Measurements from ENCODE around the gene ATP13A1.
"Not testable (repeated sequence)": the region's sequence is repeated elsewhere in the genome, so short reads cannot be mapped to it uniquely, and the experiment has no call there.

Gene ATP13A1

DNA sequence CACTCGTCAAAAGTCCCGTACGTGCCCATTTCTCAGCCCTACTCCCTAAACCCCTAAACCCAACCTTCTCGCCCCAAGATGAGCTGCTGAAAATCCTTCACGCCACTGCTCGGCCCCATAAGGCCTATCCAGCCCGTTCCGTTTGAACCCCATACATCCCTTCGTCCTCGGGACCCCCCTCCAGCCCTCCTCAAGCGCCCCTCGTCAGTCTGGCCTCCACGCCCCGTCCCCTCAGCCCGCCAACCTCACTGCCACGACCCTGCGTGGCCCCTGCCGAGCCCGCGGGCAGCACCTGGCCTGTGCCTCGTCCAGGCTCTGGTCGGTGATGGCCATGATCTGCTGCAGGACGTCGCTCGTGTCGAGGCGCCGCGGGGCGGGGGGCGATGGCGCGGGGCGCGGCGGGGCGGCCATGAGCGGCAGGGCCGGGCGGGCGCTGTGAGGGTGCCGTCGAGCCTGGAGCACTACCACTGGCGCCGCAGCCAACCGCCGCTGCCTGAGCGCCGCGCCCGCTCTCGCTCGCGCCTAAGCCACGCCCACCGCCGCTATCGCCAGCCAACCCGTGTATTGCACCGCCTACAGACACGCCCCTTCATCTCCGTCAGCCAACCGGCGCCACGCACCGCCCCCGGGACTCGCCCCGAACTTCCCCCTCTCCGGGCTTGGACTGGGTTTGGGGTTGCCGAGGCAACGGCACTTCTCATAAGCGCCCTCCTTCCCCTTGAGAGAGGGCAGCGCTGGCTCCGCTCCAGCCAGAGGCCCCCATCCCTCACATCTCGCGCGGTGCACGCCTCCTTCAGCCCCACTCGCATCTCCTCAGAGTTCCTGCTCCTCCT lies 45.0 kb downstream of the ATP13A1 start, which contains the start of gene PBX4:
TSS of gene PBX4 (minus strand) at position 469 of the 833 bp plus-strand sequence. CDS start at position 411, 58 bp downstream.
- DNase-seq, result peak; percentile 95

DNA sequence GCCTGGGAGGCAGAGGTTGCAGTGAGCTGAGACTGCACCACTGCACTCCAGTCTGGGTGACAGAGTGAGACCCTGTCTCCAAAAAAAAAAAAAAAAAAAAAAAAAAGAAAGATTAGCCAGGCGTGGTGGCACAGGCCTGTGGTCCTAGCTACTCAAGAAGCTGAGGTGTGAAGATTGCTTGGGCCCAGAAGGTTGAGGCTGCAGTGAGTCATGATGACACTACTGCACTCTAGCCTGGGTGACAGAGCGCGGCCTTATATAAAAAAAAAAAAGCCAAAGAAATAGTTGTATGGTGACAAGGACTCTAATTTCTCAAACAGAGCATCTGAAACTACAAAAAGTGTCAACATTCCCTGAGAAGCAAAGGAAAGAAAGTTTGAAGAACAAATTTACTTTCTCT lies 48.4 kb downstream of the ATP13A1 start:
- DNase-seq, result no peak

DNA sequence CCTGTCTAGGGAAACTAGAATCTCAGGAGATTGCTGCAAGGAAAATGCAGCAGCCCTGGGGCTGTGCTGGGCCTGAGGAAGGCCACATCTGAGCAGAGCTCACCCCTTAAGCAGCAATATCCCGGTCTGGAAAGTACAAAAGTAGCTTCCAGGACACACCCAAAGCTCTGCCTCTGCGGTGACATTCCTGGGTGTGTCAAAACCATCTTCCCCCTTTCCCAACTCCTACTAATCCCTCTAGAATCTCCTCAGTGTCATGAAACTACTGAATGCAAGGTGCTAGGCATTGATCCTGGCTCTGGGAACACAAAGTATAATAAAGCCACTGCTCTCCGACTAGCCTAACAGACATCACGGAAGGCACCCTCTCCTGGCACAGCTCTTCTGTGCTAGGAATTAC lies 50.0 kb downstream of the ATP13A1 start:
- DNase-seq, result no peak

DNA sequence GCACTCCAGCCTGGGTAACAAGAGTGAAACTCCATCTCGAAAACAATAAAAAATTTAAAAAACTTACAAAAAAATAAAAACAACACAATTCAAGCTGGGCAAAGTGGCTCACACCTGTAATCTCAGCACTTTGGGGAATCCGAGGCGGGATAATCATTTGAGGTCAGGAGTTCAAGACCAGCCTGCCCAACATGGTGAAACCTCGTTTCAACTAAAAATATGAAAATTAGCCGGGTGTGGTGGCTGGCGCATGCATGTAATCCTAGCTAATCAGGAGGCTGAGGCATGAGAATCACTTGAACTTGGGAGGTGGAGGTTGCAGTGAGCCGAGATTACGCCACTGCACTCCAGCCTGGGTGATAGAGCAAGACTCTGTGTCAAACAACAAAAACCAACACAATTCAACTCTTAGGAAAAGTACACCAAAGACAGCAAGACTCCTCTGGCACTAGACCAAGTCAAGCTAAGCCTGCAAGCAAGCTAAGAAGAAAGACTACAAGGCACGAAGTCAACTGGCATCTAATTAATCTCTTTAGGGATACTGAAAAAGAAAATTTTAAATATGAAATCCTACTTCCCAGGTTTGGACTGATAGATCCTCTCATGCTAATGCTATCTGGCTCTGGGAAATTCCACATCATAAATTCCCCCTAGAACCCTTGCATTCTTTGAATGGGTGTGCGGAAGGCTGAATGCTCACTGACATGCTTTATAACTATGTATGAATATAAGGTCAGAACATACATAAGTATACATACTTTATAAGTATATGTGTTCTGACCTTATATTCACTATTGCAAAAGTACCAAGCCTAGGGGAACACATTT lies 52.9 kb downstream of the ATP13A1 start:
- DNase-seq, result no peak

DNA sequence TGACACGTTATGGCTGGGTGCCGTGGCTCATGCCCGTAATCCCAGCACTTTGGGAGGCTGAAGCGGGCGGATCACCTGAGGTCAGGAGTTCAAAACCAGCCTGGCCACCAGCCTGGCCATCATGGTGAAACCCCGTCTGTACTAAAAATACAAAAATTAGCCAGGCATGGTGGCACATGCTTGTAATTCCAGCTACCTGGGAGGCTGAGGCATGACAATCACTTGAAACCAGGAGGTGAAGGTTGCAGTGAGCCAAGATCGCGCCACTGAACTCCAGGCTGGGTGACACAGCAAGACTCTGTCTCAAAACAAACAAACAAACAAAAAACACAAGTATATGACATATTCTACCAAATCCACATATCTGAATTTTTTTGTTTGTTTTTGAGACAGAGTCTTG lies 56.8 kb downstream of the ATP13A1 start:
- not testable (repeated sequence) for DNase-seq

DNA sequence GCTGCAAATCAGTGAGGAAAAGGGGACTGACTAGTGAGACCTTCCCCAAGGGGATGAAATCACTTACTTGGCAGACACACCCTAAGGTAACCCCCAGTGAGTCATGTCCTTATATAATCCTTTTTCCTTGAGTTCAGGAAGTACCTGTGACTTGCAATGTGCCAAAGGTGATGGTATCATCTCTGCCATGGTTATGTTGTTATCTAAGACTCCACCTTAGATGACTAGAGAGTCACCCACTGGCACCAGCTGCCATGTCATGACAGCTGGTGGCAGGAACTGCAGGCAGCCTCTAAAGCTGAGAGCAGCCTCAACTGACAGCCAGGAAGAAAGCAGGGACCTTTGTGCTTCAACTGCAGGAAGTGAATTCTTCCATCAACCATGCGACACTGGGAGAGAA lies 57.5 kb downstream of the ATP13A1 start:
- no peak for DNase-seq

DNA sequence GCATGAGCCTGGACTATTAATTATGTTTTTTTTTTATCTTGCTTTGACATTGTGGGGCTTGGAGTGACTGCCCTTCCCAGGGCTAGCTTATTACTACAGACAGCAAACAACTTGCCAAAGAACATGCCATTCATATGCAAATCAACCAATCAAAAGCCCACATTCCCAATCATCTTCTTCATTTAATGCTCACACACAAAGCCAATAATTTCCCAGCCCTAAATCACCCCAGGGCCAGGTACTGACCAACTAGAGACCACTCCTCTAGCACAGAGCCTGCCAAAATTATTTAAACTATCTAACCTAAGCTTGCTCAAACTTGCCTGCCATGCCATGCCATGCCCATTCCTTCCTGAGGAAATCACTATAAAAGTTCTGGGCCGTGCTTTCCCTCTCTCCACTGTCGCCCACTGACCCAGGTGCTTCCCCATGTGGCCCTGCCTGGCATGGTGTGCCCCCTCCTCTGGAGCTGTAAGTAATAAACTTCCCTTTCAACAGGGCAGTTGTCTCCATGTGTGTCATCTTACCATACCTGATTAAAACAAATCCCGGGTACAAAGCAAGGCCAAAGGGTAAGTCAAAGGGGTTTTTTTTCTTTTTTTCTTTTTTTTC lies 60.7 kb downstream of the ATP13A1 start:
- no peak for DNase-seq

DNA sequence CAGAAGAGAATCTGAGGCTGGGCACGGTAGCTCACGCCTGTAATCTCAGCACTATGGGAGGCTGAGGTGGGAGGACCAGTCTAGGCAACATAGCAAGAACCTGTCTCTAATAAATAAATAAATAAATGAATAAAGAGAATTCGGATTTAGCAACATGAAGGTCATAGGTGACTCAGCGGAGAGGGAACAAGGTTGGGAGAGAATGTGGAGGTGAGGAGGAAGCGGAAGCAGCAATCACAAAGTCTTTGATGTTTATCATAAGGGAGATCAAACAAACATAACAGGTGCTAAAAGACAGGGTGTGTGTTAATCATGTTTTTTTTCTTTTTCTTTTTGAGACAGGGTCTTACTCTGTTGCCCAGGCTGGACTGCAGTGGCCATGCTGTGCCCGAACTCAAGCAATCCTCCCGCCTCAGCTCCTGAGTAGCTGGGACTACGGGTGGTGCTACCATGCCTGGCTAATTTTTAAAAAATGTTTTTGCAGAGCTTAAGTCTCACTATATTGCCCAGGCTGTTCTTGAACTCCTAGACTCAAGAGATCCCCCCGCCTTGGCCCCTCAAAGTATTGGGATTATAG lies 61.3 kb downstream of the ATP13A1 start:
- no peak for DNase-seq

DNA sequence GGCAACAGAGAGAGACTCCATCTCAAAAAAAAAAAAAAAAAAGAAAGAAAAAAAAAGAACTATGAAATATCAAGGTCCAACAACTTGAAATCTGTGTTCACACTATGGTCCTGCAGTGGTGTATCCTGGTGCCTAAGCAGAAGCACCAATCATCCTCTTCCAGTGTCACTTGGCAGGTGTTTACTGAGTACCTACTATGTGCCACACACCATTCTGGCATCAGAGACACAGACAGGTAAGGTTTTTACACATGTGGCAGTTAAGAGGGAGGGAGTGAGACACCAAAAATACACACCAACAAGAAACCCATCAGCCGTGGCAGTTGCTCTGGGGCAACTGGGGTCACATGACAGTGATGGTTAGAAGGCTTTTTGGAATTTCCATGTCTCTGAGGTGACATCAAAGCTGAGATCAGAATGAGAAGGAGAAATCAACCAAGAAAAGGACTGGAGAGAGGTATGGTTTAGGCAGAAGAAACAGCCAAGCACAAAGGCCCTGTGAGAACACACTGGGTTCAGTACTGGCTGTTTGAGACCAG lies 62.6 kb downstream of the ATP13A1 start:
- no peak for DNase-seq

DNA sequence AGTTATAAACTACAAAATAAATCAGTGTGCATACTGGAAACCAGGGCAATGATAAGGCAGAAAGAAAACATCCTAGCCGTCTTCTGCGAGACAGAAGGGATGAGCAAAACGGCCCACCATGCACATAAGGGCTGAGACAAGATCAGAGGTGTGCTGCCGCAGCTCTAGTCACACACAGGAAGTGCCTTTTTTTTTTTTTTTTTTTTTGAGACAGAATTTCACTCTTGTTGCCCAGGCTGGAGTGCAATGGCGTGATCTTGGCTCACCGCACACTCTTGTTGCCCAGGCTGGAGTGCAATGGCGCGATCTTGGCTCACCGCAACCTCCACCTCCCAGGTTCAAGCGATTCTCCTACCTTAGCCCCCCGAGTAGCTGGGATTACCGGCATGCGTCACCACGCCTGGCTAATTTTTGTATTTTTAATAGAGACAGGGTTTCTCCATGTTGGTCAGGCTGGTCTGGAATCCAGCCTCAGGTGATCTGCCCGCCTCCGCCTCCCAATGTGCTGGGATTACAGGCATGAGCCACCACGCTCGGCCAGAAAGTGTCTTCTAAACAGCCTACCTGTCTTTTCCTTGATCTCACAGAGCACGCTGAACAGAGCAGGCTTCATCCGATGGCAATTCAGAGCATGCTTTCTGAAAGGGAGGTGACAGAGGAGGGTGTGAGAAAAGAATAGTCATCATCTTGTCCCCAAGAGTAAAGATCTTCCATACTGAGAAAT lies 64.6 kb downstream of the ATP13A1 start:
- not testable (repeated sequence) for DNase-seq

DNA sequence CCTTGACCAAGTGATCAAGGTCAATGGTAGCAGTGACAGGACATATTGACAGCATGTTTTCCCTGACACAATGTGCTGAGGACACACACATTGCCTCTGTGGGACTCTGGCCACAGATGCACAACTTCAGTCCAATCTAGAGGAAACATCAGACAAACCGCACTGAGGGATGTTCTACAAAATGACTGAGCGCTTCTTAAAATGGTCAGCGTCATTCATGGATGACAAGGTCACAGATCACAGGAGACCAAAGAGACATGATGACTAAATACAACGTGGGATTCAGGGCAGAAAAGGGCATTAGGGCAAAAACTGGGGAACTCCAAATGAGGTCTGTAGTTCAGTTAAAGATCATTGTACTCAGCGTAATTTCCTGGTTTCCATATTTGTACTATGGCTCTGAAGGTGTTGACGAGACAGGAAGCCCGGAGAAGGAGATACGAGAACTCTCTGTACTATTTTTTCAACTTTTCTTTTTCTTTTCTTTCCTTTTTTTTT lies 65.6 kb downstream of the ATP13A1 start:
- no peak for DNase-seq
